GM21515 (cell line): ENCODE measurements around the gene URI1.
"Not testable (repeated sequence)": the region's sequence is repeated elsewhere in the genome, so short reads cannot be mapped to it uniquely, and the experiment has no call there.

Source experiments
- ATAC-seq: cut with Tn5 transposase; IDR thresholded peaks from one replicate; pipeline ENCODE4 v1.9.1; 2021; ENCODE audit not compliant: unreplicated experiment

URI1 gene, protein sequence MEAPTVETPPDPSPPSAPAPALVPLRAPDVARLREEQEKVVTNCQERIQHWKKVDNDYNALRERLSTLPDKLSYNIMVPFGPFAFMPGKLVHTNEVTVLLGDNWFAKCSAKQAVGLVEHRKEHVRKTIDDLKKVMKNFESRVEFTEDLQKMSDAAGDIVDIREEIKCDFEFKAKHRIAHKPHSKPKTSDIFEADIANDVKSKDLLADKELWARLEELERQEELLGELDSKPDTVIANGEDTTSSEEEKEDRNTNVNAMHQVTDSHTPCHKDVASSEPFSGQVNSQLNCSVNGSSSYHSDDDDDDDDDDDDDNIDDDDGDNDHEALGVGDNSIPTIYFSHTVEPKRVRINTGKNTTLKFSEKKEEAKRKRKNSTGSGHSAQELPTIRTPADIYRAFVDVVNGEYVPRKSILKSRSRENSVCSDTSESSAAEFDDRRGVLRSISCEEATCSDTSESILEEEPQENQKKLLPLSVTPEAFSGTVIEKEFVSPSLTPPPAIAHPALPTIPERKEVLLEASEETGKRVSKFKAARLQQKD

DNA sequence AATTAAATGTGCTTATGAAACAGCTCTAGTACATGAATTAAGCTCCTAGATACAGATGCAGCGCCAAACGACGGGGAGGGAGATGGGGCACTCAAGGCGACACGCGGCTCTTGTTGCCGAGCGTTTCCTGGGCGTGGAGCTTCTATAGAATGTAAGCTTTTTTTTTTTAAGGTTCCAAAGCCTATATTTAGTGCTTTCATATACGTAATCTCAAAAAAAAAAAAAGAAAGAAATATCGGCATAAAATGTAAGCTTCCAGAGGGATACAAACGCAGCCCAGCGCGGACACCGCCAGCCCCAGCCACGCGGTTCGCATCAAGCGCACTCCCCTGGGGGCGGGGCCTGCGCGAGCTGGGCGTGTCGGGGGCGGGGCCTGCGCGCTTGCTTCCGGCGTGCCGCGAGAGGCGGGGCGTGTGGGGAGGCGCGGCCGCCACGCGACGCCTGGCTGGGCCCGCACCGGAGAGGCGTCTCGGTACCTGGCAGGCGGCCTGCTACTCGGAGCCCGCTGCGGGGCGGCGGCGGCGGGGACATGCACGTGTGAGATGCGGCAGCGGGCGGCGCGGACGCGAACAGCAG lies at the start of gene URI1:
Gene URI1, plus strand, starts transcription at position 412 of the 576 bp plus-strand sequence. CDS start 309 bp downstream, outside the sequence.
- ATAC-seq: peak; percentile 79

DNA sequence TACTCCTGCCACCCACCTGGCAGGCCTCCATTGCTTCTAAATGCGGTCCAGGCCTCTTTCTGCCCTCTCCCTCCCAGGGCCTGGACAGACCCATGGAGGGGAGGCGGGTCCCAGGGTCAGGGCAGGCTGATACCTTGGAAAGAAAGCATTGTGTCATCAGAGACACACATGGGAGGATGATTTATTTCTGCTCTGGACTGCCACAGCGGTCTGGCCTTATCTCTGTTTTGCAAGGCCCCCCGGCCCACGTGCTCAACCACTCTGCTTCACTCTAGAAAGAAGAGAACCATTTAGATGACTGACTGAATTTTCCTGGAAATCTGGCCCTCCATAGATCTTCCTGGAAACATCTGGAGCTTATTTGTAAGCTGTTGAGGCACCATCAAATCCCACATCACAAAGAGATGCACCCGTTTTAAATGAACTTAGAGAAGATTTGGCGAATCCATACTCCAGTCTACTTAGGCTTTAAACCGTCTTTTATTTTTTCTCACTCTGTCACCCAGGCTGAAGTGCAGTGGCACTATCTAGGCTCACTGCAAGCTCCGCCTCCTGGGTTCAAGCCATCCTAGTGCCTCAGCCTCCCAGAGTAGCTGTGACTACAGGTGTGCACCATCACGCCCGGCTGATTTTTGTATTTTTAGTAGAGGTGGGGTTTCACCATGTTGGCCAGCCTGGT lies 48.3 kb upstream of the URI1 start:
- ATAC-seq: no peak

DNA sequence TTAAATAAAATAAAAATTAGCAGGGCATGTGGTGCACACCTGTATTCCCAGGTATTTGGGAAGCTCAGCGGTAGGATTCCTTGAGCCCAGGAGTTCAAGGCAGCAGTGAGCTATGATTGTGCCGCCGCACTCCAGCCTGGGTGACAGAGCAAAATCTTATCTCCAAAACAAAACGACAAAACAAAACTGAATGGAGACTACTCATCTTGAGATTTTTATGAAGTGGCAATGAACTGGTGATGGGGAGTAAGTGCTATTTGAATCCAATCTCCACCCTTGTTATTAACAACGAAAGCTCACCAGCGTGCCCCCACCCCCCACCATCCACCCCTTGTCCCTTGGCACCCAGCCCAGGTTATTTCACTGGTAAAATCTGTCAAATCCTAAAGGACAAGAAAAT lies 45.2 kb upstream of the URI1 start:
- ATAC-seq: no peak

DNA sequence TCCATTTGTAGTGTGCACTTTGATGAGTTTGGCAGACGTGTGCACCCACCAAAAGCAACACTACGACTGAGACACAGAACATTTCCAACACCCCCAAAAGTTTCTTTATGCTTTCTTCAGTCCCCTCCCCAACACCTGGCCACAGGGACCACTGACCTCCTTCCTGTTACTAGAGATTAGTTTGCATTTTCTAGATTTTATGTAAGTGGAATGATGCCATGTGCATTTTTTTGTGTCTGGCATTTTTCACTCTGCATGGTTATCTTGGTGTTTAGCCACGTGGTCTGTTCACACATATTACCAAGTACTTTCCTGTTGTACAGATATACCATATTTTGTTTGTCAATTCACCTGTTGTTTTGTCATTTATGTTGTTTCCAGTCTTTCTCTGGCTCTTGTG lies 44.6 kb upstream of the URI1 start:
- no peak for ATAC-seq

DNA sequence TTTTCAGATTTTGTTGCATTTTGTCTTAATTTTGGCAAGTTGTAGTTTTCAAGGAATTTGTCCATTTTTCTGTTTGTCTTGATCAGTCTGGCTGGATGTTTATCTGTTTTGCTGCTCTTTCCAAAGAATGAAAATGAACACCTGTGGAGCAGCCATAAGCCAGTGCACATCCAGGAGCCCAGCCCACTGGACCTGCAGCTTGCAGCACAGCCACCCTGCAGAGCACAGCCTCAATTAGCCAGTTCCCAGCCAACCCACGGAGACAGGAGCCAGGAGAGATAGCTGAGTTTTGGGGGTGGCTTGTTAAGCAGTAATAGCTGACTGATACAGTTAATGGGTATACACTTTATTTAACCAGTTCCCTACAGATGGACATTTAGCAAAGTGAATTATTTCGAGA lies 38.0 kb upstream of the URI1 start:
- ATAC-seq: no peak

DNA sequence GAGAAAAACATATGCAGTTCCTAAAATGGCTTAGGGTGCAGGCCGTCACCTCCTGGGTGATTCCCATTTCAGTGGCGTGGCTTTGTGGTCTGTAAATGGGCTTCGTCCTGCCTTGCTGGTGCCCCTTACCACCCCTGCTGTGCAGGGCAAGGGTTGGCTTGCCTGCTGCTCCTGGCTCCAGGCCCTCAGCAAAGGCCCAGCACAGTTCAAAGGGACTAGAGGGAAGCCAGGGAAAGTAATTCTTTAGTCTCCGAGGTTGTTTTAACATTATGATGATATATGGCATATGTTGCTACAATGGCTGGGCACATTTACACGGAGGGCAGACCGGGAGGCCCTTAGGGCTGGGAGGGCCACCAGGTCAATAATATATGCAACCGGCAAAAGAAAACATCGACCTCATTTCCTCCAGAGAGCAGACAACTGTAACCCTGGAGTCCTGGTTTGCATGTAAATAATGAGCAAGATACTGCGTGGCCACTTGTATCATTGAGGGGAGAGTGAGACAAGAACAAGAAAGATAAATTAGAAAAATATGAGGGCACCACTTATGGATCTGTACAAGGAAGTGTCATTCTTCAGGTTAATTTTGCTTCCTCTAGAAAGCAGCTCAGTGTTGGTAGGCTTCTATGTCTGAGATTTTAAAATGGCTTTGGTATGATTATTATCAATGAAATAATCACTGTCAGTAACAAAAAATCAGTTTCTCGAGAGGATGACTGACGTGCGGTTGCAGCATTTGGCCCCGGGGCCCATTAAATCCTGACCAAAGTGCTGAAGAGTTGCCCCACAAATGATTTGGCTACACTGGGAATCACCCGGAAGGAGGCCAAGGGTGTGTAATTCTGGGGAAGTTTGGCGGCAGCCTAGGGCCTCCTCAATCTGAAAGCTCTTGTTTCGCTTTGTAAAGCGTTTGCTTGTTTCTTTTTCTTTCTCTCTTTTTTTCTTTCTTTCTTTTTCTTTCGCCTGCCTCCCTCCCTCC lies 32.8 kb upstream of the URI1 start:
- no peak for ATAC-seq

DNA sequence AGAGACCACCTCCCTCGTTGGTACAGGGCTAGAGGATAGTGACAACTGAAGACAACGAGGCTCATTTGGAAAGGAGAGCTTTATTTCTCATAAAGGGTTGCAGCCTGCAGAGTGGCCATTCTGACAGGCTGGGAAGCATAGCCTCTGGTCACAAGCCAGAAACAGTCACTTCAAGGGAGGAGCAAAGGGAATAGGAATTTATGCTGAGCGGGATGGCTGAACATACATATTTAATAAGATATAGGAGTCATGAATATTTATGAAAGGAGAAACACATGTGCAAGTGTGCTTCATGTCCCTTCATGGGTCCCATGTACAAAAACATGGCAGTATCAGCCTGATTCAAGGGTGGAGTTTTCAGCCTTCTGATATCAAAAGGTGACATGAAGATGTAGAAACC lies 27.1 kb upstream of the URI1 start:
- ATAC-seq: no peak

DNA sequence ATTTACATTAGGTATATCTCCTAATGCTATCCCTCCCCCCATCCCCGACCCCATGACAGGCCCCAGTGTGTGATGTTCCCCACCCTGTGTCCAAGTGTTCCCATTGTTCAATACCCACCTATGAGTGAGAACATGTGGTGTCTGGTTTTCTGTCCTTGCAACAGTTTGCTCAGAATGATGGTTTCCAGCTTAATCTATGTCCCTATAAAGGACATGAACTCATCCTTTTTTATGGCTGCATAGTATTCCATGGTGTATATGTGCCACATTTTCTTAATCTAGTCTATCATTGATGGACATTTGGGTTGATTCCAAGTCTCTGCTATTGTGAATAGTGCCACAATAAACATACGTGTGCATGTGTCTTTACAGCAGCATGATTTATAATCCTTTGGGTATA lies 26.2 kb upstream of the URI1 start:
- not testable (repeated sequence) for ATAC-seq

DNA sequence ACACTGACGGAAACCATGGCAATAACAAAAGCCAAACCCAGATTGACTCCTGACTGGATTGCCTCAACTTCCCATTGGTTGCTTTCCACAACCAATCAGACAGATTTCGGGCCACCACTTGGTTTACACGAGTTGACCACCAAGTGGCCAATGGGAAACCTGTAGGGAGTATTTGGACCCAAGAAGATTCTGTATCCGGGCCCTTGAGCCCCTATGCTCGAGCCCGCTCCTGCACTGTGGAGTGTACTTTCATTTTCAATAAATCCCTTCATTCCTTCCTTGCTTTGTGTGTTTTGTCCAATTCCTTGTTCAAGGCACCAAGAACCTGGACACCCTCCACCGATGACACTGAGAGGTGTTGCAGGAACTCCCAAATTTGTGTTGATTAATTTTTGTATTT lies 24.1 kb upstream of the URI1 start:
- ATAC-seq: no peak

DNA sequence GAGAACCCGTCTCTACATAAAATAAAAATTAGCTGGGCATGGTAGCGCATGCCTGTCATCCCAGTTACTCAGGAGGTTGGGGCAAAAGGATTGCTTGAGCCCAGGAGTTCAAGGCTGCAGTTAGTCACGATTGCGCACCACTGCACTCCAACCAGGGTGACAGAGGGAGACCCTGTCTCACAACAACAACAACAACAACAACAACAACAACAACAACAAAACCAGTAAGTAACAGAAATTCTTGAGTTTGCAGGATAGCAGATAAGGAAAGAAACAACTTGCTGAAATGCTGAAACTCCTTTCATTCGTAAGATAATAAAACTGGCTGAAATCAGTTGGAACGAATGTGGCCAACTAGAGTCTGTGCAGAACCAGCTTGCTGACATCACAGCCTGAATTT lies 23.1 kb upstream of the URI1 start:
- no peak for ATAC-seq

DNA sequence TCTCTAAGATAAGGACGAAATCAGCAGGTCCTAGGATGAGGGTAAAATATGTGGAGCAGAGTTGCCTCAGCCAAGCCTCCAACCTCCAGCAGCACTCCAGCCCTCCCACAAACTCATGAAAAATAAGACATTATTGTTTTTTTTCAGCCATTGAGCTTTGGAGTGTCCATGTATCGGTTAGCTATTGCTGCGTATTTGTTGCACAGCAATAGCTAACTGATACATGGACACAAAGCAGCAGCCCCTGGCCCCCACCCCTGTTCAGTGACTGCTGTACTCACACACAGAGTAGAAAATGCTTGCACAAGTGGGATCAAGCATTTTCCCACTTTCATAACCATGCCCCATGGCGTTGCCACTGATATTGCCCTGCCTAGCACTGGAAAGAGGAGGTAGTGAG lies 19.1 kb upstream of the URI1 start:
- no peak for ATAC-seq

DNA sequence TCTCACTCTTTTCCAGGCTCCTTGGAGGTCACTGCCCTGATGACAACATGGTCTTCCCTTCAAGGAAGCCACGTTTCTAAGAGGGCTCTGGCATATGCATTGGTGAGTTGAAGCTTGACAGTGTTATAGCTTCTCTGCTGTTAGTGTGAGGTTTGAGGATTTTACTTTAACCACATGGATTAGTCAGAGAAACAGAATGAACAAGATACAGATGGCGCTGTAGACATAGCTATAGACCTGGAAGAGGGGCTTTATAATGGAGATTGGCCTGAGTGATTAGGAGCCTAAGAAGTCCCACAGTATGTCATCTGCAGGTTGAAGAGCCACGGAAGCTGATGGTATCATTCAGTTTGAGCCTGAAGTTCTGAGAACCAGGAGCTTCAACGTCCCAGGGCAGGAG lies 18.4 kb upstream of the URI1 start:
- no peak for ATAC-seq

DNA sequence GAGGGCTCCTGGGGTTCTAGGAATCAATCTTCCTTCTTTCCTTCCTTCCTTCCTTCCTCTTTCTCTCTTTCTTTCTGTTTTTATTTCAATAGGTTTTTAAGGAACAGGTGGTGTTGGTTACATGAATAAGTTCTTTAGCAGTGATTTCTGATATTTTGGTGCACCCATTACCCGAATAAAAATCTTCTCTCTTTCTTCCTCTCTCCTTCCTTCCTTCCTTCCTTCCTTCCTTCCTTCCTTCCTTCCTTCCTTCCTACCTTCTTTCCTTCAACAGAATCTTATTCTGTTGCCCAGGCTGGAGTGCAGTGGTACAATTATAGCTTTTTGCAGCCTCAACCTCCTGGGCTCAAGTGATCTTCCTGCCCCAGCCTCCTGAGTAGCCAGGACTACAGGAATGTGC lies 16.0 kb upstream of the URI1 start:
- no peak for ATAC-seq

DNA sequence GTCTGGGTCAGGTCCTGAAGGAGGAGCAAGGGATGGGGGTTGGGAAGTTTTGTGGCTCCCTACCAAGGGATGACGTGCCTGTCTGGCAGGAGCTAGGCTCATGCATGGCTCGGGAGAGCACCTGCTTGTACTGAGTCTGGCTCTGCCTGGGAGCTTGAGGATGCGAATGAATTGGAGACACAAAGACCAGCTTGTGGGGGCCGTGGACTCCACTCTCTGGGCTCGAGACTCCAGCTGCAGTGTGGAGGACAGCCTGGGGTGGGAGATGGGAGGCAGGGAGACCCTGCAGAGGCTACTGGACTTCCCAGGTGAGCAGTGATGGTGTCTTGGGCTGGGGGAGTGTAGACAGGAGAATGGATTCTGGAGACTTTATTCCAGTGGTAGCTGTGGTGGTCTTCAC lies 15.2 kb upstream of the URI1 start:
- no peak for ATAC-seq

DNA sequence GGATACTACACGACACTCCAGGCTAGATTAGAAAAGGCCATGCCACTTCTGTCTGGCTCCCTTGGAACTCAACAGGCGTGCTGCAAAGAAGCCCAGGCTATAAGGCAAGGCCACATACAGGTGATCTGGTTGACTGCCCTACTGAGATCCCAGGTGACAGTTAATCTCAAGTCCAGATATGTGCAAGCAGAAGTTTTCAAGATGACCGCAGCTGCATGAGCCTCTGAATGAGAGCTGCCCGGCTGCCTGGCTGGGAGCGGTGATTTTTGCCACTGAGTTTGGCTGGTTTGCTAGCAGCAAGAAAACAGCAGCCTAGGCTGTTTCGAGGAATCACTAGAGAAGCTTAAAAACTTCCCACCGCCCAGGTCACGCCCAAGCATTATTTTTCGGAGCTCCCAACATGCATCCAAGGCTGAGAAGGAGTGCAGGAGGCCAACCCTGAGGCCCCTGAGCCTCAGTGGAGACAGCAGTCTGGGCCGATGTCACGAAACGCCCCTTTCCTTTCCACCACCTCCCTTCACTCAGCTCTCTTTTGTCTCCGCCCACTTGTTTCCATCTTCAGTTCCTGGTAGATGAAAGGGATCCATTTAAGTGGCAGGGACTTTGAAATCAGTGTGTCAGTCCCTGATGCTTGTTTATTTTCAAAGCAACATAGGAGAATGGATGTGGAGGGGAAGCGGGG lies 14.0 kb upstream of the URI1 start:
- ATAC-seq: peak; percentile 58

DNA sequence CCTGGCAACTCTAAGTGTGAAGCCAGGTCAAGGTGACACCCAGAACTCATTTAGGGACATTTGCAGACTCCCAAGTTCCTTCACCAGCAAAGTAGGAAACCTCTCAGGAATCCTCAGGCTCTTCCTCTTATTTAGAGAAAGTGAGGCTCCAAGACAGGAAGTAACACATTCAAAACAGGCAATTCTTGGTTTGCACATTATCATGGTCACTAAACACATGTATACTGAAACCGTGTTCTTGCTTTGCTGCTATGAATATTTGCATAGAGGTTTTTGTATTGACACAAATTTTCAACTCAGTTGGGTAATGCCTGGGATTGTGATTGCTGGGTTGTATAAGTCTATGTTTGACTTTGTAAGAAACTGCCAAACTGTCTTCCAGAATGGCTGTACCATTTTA lies 13.2 kb upstream of the URI1 start:
- ATAC-seq: peak; percentile 57

DNA sequence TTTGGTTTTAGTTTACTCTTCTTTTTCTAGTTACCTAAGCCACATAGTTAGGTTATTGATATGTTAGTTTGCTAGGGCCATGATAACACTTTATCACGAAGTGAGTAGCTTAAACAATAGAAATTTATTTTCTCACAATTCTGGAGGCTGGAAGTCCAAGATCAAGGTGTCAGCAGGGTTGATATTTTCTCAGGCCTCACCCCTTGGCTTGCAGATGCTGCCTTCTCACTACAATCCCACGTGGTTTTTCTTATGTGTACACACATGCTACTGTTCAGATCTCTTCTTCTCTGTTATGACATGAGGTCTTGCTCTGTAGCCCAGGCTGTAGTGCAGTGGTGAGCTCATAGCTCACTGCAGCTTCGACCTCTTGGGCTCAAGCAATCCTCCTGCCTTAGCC lies 7.8 kb upstream of the URI1 start:
- ATAC-seq: no peak

DNA sequence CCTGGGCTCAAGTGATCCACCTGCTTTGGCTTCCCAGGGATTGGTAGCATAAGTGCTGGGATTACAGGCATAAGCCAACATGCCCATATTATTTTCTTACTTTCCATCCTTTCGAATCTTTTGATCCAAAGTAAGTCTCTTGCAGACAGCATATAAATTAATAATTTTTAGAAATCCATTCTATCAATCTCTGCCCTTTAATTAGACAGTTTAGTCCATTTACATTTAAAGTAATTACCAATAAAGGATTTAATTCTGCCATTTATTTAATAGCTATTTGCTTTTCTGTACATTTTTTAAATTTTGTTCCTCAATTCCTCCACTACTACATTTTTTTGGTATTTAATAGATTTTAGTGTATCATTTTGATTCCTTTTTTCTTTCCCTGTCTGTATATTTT lies 7.3 kb upstream of the URI1 start:
- ATAC-seq: no peak

DNA sequence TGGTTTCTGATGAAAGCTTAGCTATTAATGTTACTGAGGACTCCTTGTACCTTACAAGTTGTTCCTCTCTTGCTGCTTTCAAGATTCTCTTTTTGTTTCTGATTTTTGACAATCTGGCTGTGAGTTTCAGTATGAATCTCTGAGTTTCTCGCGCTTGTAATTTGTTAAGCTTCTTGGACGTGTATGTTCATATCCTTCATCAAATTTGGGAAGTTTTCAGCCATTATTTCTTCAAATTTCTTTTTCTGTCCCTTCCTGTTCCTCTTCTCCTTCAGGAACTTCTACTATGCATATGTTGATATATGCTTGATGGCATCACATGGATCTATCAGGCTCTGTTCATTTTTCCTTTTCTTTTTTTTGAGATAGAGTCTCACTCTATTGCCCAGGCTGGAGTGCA lies 5.6 kb upstream of the URI1 start:
- no peak for ATAC-seq

DNA sequence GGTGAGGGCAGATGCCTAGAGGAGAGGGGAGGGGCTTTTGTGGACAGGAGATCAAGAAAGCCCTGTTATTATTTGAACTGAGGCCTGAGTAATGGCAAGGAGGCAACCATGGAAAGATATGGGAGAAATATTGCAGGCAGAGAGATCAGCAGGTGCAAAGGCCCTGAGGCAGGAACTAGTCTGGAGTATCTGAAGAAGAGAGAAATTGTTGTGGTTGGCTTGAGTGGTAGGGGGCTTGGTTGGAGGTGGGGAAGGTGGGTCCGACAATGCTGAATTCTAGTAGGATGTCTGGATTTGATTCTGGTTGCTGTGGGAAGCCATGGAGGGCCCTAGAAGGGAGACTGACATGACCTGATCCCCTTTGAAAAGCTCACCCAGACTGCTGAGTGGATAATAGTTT lies 2.4 kb upstream of the URI1 start:
- ATAC-seq: no peak
